ENCODE measurements around the gene HPRT1.

GRCh38 chrX:134528960-134529359 is 69.0 kb downstream of the HPRT1 start:
- TF ChIP-seq REST (IDR thresholded peaks at IDR 0.05; ENCODE audit: insufficient replicate concordance, low read depth) (no peak), GABPA (IDR thresholded peaks at IDR 0.05; ENCODE audit: low read depth) (no peak), POLR2AphosphoS5 (IDR thresholded peaks at IDR 0.05; ENCODE audit: low read depth) (no peak)
- TF ChIP-seq, protein P1, sequence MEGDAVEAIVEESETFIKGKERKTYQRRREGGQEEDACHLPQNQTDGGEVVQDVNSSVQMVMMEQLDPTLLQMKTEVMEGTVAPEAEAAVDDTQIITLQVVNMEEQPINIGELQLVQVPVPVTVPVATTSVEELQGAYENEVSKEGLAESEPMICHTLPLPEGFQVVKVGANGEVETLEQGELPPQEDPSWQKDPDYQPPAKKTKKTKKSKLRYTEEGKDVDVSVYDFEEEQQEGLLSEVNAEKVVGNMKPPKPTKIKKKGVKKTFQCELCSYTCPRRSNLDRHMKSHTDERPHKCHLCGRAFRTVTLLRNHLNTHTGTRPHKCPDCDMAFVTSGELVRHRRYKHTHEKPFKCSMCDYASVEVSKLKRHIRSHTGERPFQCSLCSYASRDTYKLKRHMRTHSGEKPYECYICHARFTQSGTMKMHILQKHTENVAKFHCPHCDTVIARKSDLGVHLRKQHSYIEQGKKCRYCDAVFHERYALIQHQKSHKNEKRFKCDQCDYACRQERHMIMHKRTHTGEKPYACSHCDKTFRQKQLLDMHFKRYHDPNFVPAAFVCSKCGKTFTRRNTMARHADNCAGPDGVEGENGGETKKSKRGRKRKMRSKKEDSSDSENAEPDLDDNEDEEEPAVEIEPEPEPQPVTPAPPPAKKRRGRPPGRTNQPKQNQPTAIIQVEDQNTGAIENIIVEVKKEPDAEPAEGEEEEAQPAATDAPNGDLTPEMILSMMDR (IDR thresholded peaks at IDR 0.05; ENCODE audit: insufficient read depth, low read length), result no peak
